SK-N-SH (cell line): ENCODE measurements around the gene ATP6V1F. TPM values are rescaled to one million over a fixed set of nuclear protein-coding genes. Genes with fewer than 3 reads are reported as not detected.
A peak's percentile ranks its signal among the peaks of the same experiment; 100 is the strongest.

Source experiments
- CTCF ChIA-PET: fragments of 300-600, 350-600 bp; formaldehyde crosslinking; extraction: SDS; loops from one replicate; lab custom pipeline; 2021; lab: Yijun Ruan, JAX
- POLR2A ChIA-PET: fragments of 350-600 bp; sonication (Branson Sonifier 250); formaldehyde crosslinking; extraction: SDS; loops from one replicate; lab custom pipeline; 2020; ENCODE audit warnings: antibody characterized with exemption, inconsistent platforms; lab: Yijun Ruan, JAX
- DNase-seq: peaks from one replicate; pipeline ENCODE4 v3.0.0; 2012
- H2AFZ ChIP-seq: fragments of 200-600 bp; sonication (generic); 2 replicates; pipeline ENCODE4 v1.8.1; 2016; ENCODE audit warnings: antibody characterized with exemption, mild to moderate bottlenecking, low read depth
- H3F3A ChIP-seq: fragments of 200-600 bp; sonication (generic); replicated peaks from 2 replicates; pipeline ENCODE3; 2016; ENCODE audit warnings: antibody characterized with exemption, mild to moderate bottlenecking; ENCODE audit not compliant: insufficient read depth
- H3K27ac ChIP-seq, 2 experiments: fragments of 200-500 bp in 1 of 2; fragments of 200-600 bp in 1 of 2; sonication (Bioruptor generic) in 1 of 2; sonication (generic), shearing (Covaris generic) in 1 of 2; 2 replicates each; pipeline versions ENCODE4 v1.5.1 to v1.6.1; 2014 to 2016; ENCODE audit warnings: low read depth in 2 of 2, inconsistent platforms in 1 of 2, low read length in 1 of 2, mild to moderate bottlenecking in 1 of 2, mixed read lengths in 1 of 2
- H3K27me3 ChIP-seq: fragments of 200-600 bp; sonication (generic), shearing (Covaris generic); 2 replicates; pipeline ENCODE4 v1.6.1; 2016; ENCODE audit warnings: mixed run types; ENCODE audit not compliant: insufficient read depth
- H3K36me3 ChIP-seq, 2 experiments: fragments of 200-500 bp in 1 of 2; fragments of 200-600 bp in 1 of 2; sonication (Bioruptor generic) in 1 of 2; sonication (generic) in 1 of 2; replicated peaks in 1 of 2; 2 replicates each; pipeline versions ENCODE3 to v1.5.1; 2014 to 2016; ENCODE audit warnings: low read length in 1 of 2, mild to moderate bottlenecking in 1 of 2; ENCODE audit not compliant: insufficient read depth in 2 of 2, control insufficient read depth in 1 of 2
- H3K4me1 ChIP-seq, 2 experiments: fragments of 200-500 bp in 1 of 2; fragments of 200-600 bp in 1 of 2; sonication (Bioruptor generic) in 1 of 2; sonication (generic), shearing (Covaris generic) in 1 of 2; 2 replicates each; pipeline versions ENCODE4 v1.5.1 to v1.6.1; 2014 to 2016; ENCODE audit warnings: low read depth in 1 of 2, low read length in 1 of 2, mixed run types in 1 of 2; ENCODE audit not compliant: insufficient read depth in 2 of 2, control insufficient read depth in 1 of 2
- H3K4me2 ChIP-seq: fragments of 200-600 bp; sonication (generic), shearing (Covaris generic); 2 replicates; pipeline ENCODE4 v1.6.1; 2017; ENCODE audit warnings: mixed run types
- H3K4me3 ChIP-seq, 2 experiments: fragments of 200-500 bp in 1 of 2; fragments of 200-600 bp in 1 of 2; sonication (Bioruptor generic) in 1 of 2; sonication (generic), shearing (Covaris generic) in 1 of 2; 2 replicates each; pipeline versions ENCODE4 v1.5.1 to v1.8.1; 2014 to 2016; ENCODE audit warnings: low read depth in 2 of 2, inconsistent platforms in 1 of 2, low read length in 1 of 2, mild to moderate bottlenecking in 1 of 2, mixed read lengths in 1 of 2, moderate library complexity in 1 of 2
- H3K79me2 ChIP-seq: fragments of 200-600 bp; sonication (generic); 2 replicates; pipeline ENCODE4 v1.8.1; 2017; ENCODE audit warnings: mild to moderate bottlenecking; ENCODE audit not compliant: insufficient read depth
- H3K9ac ChIP-seq: fragments of 200-600 bp; sonication (generic); 2 replicates; pipeline ENCODE4 v1.6.1; 2017; ENCODE audit warnings: mixed run types
- H3K9me2 ChIP-seq: fragments of 200-600 bp; sonication (generic); 2 replicates; pipeline ENCODE4 v1.6.1; 2017; ENCODE audit warnings: mixed run types
- H3K9me3 ChIP-seq: fragments of 200-600 bp; sonication (generic); 2 replicates; pipeline ENCODE4 v1.6.1; 2017; ENCODE audit warnings: mixed run types, mild to moderate bottlenecking, moderate library complexity
- H4K20me1 ChIP-seq: fragments of 200-600 bp; sonication (generic); 2 replicates; pipeline ENCODE4 v1.6.1; 2017; ENCODE audit warnings: mild to moderate bottlenecking, mixed run types; ENCODE audit not compliant: insufficient read depth
- CHD2 ChIP-seq: fragments of 150-350 bp; IDR thresholded peaks from 2 replicates; pipeline ENCODE4 v1.6.1; 2018; ENCODE audit warnings: low read length; ENCODE audit not compliant: partially characterized antibody
- EP300 ChIP-seq, 2 experiments: IDR thresholded peaks; 2 replicates each; pipeline versions ENCODE4 v1.4.0 to v1.6.1; 2012; ENCODE audit warnings: borderline replicate concordance in 1 of 2, low read depth in 1 of 2, low read length in 1 of 2
- FOXJ3 ChIP-seq: sonication (generic); formaldehyde crosslinking; IDR thresholded peaks from 2 replicates; pipeline ENCODE4 v1.5.1; 2020; ENCODE audit warnings: mild to moderate bottlenecking, missing genetic modification reagents
- GATA2 ChIP-seq: sonication (generic); formaldehyde crosslinking; IDR thresholded peaks from 2 replicates; pipeline ENCODE4 v1.5.0; 2020; ENCODE audit warnings: mild to moderate bottlenecking, missing genetic modification reagents
- MEF2A ChIP-seq: IDR thresholded peaks from 2 replicates; pipeline ENCODE4 v1.4.0; 2012; ENCODE audit warnings: low read depth, borderline replicate concordance
- MXI1 ChIP-seq: IDR thresholded peaks from 2 replicates; pipeline ENCODE4 v1.6.1; 2012; ENCODE audit warnings: mild to moderate bottlenecking, low read depth, low read length, improper control_type of control experiment
- NFIC ChIP-seq: IDR thresholded peaks from 2 replicates; pipeline ENCODE4 v1.4.0; 2012; ENCODE audit warnings: borderline replicate concordance
- POLR2AphosphoS5 ChIP-seq: IDR thresholded peaks from 2 replicates; pipeline ENCODE4 v1.6.1; 2012; ENCODE audit warnings: low read depth, low read length
- RCOR1 ChIP-seq: fragments of 150-350 bp; IDR thresholded peaks from 2 replicates; pipeline ENCODE4 v1.6.1; 2017; ENCODE audit warnings: antibody characterized with exemption, low read length
- RXRA ChIP-seq: IDR thresholded peaks from 2 replicates; pipeline ENCODE4 v1.4.0; 2012; ENCODE audit warnings: low read depth, mild to moderate bottlenecking, borderline replicate concordance
- WGBS: methylation state at CpG from one replicate; pipeline ENCODE4 v1.1.6; 2017; ENCODE audit warnings: low lambda C conversion rate; 5-methylcytosine and 5-hydroxymethylcytosine counted together
- polyA plus RNA-seq, 3 experiments: library from polyadenylated mRNA; depleted of rRNA; stranded (reverse); fragments of >200 nt; gene quantifications; 2 replicates each; pipeline ENCODE4 v1.2.3, GENCODE V29; 2012
- TF ChIP-seq, protein P1 (sequence below): fragments of 200-600 bp; sonication (generic); IDR thresholded peaks from 2 replicates; pipeline ENCODE4 v1.6.1; 2017; ENCODE audit warnings: antibody characterized with exemption, mild to moderate bottlenecking, moderate library complexity
- TF ChIP-seq, protein P2 (sequence below): IDR thresholded peaks from 2 replicates; pipeline ENCODE4 v1.4.0; 2012; ENCODE audit warnings: low read depth
- TF ChIP-seq, protein P3 (sequence below): fragments of 150-350 bp; IDR thresholded peaks from 2 replicates; pipeline ENCODE4 v1.6.1; 2016; ENCODE audit warnings: mild to moderate bottlenecking, low read depth, low read length
- TF ChIP-seq, protein P4 (sequence below): fragments of 150-350 bp; IDR thresholded peaks from 2 replicates; pipeline ENCODE4 v1.6.1; 2017; ENCODE audit warnings: antibody characterized with exemption, low read length, low read depth, borderline replicate concordance

Gene ATP6V1F
- polyA plus RNA-seq, 1 of the 3 experiments (the other 2 are of a cell fraction) = 495 TPM

DNA sequence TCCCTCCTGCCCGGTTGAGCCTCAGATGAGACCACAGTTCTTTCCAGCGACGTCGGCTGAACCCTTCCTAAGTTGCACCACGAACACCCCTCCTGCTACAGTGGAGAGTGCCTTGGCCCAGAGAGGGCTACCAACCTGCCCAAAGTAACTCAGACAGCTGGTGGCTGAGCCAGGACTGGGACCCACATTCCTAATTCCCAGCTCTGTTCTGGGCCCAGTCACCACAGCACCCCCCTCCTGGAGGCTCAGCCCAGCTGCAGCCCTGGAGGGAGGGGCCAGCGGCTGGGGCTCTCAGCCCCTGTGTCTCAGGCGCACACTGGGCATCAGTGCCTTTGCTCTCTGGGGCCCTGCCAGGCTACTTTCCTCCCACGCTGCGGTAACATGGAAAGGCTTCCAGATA is 10.6 kb downstream of the ATP6V1F start:
- CTCF ChIA-PET = interaction anchor here (0.7 to 11.7 kb wide), 6 partner anchors 7 to 420 kb away, joined by 3 to 181 read pairs (median 8); partner anchors contain the start of gene ATP6V1F
- H3F3A ChIP-seq = peaks cover 16% of the 10 kb centered on the region
- H3K36me3 ChIP-seq = no peaks in the 10 kb centered on the region
- POLR2A ChIA-PET = no interaction called here
- H3K9me2 ChIP-seq = no peaks in the 10 kb centered on the region
- peaks cover 4% of the 10 kb centered on the region; the same call in 1 of the 2 replicates for H4K20me1 ChIP-seq
- no peaks in the 10 kb centered on the region for H3K79me2 ChIP-seq
- H3K9me3 ChIP-seq = no peaks in the 10 kb centered on the region
- H3K27ac ChIP-seq = no peak overlapping the region
- no peak overlapping the region for H3K9ac ChIP-seq
- H3K4me2 ChIP-seq = no peak overlapping the region
- H3K4me1 ChIP-seq = peaks cover 0 to 32% of the 10 kb centered on the region in 2 experiments; a peak in 1 of 4 replicates
- H2AFZ ChIP-seq = no peak overlapping the region
- WGBS = 82% methylated on average over 9 of the region's 9 CpGs
- H3K4me3 ChIP-seq = no peak overlapping the region
- DNase-seq = no peak
- TF ChIP-seq, protein P1, sequence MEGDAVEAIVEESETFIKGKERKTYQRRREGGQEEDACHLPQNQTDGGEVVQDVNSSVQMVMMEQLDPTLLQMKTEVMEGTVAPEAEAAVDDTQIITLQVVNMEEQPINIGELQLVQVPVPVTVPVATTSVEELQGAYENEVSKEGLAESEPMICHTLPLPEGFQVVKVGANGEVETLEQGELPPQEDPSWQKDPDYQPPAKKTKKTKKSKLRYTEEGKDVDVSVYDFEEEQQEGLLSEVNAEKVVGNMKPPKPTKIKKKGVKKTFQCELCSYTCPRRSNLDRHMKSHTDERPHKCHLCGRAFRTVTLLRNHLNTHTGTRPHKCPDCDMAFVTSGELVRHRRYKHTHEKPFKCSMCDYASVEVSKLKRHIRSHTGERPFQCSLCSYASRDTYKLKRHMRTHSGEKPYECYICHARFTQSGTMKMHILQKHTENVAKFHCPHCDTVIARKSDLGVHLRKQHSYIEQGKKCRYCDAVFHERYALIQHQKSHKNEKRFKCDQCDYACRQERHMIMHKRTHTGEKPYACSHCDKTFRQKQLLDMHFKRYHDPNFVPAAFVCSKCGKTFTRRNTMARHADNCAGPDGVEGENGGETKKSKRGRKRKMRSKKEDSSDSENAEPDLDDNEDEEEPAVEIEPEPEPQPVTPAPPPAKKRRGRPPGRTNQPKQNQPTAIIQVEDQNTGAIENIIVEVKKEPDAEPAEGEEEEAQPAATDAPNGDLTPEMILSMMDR = no peak
- TF ChIP-seq, protein P2, sequence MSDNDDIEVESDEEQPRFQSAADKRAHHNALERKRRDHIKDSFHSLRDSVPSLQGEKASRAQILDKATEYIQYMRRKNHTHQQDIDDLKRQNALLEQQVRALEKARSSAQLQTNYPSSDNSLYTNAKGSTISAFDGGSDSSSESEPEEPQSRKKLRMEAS = no peak
- H3K27me3 ChIP-seq = no peaks in the 10 kb centered on the region

DNA sequence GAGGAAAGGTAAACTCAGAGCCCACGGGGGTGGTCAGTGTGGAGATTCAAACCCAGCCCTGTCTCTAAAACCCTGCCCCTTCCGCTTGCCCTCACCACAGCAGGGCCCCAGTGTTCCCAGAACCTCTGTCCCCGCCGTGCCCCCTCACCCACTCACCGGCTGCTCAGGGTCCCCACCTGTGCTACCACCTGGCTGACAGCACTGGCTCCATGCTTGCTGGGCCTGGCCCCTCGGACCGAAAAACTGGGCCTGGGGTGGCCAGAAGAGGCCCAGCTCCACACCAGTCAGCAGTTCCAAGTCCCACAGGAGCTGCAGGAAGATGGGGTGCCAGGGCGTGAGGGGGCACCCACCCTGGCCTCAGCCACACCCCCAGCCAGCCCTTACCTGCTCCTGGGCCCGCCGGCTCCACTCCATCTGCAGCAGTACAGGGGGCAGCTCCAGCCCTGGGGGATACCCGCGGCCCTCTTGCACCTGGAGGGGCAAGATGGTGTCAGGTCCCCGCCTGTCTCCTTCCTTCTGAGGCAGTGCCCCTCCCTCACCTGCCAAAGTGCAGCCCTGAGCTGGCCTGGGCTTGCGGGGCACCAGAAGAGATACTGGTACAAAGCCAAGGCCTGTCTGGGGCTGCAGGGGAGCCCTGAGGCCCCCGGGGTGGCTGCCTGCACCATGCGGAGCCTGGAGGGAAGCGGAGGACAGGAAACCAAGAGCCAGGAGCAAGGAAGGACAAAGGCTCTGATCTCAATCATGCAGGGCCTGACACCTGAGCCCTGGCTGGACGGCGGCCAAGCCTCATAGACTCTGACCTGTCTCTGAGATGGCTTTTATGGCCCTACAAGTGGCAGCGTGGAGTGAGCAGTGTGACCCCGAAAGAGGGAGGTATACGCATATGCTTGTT is 11.7 kb downstream of the ATP6V1F start:
- CTCF ChIA-PET = interaction anchor here (1.0 to 12.3 kb wide), 7 partner anchors 3 to 448 kb away, joined by 3 to 181 read pairs (median 7); partner anchors contain the start of gene ATP6V1F

DNA sequence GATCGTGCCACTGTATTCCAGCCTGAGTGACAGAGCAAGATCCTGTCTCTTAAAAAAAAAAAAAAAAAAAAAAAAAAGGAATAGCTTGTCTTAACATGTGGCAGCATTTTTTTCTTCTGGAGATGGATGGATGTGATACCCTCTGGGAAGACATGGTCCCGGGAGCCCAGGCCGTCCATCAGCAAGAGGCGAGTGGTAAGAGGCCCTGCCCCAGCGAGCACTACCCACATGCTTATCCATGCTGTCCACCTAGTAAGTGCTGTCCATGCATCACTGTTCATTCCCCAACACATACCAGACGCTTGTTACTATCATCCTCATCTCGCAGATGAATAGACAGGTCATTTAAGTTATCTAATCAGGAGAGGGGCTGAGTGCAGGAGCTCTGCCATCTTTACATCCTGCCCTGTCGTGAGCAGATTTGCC is 12.9 kb downstream of the ATP6V1F start:
- H4K20me1 ChIP-seq = no peaks in the 10 kb centered on the region
- no peaks in the 10 kb centered on the region for H3K9me2 ChIP-seq
- H3K4me2 ChIP-seq = no peak overlapping the region
- no peaks in the 10 kb centered on the region for H3K27me3 ChIP-seq
- 36% methylated on average over 8 of the region's 8 CpGs for WGBS
- no peaks in the 10 kb centered on the region for H3K36me3 ChIP-seq
- POLR2A ChIA-PET = interaction anchor here (1.1 kb wide), 1 partner anchor 13 kb away, joined by 3 read pairs; the partner anchor contains the start of gene ATP6V1F
- no peaks in the 10 kb centered on the region for H3K79me2 ChIP-seq
- CTCF ChIA-PET = interaction anchor here (0.8 to 12.3 kb wide), 12 partner anchors 5 to 448 kb away, joined by 3 to 181 read pairs (median 4); partner anchors contain the start of genes ATP6V1F, GARIN1A and METTL2B
- no peak overlapping the region for H3K9ac ChIP-seq
- H3K9me3 ChIP-seq = no peaks in the 10 kb centered on the region
- no peak overlapping the region for H3K4me3 ChIP-seq
- H2AFZ ChIP-seq = no peak overlapping the region
- DNase-seq = peak; percentile 90
- no peak overlapping the region for H3K27ac ChIP-seq
- peaks cover 0 to 24% of the 10 kb centered on the region in 2 experiments; a peak in 1 of 4 replicates for H3K4me1 ChIP-seq
- peaks cover 13% of the 10 kb centered on the region for H3F3A ChIP-seq
- TF ChIP-seq, protein P3, sequence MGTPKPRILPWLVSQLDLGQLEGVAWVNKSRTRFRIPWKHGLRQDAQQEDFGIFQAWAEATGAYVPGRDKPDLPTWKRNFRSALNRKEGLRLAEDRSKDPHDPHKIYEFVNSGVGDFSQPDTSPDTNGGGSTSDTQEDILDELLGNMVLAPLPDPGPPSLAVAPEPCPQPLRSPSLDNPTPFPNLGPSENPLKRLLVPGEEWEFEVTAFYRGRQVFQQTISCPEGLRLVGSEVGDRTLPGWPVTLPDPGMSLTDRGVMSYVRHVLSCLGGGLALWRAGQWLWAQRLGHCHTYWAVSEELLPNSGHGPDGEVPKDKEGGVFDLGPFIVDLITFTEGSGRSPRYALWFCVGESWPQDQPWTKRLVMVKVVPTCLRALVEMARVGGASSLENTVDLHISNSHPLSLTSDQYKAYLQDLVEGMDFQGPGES = no peak
- TF ChIP-seq POLR2AphosphoS5 (peak; percentile 32; the same call in 1 of the 2 replicates), RCOR1 (peak; percentile 100), RXRA (no peak), CHD2 (peak; percentile 85), MEF2A (no peak), MXI1 (peak; percentile 85), FOXJ3 (CRISPR knock-in tag) (peak; percentile 91), EP300 (IDR thresholded peaks at IDR 0.05; ENCODE audit: borderline replicate concordance in 1 of 2, low read depth in 1 of 2, low read length in 1 of 2) (peak in 1 of 2 experiments; percentile 90; a peak in 2 of 4 replicates), GATA2 (CRISPR knock-in tag) (peak; percentile 100)
- TF ChIP-seq, protein P4, sequence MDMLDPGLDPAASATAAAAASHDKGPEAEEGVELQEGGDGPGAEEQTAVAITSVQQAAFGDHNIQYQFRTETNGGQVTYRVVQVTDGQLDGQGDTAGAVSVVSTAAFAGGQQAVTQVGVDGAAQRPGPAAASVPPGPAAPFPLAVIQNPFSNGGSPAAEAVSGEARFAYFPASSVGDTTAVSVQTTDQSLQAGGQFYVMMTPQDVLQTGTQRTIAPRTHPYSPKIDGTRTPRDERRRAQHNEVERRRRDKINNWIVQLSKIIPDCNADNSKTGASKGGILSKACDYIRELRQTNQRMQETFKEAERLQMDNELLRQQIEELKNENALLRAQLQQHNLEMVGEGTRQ = no peak

More for the DNA sequence above, 11.7 kb downstream of the ATP6V1F start:
- H3K27ac ChIP-seq = no peak overlapping the region
- no peak for DNase-seq
- POLR2A ChIA-PET = interaction anchor here (1.1 kb wide), 1 partner anchor 12 kb away, joined by 3 read pairs; the partner anchor contains the start of gene ATP6V1F
- H2AFZ ChIP-seq = no peak overlapping the region
- peaks cover 0 to 21% of the 10 kb centered on the region in 2 experiments; a peak in 1 of 4 replicates for H3K4me1 ChIP-seq
- TF ChIP-seq MXI1 (no peak), NFIC (no peak)
- no peaks in the 10 kb centered on the region for H4K20me1 ChIP-seq
- no peak overlapping the region for H3K9ac ChIP-seq
- 77% methylated on average over 22 of the region's 22 CpGs for WGBS
- H3F3A ChIP-seq = peaks cover 13% of the 10 kb centered on the region
- H3K4me3 ChIP-seq = no peak overlapping the region
- H3K9me2 ChIP-seq = no peaks in the 10 kb centered on the region
- no peaks in the 10 kb centered on the region for H3K9me3 ChIP-seq
- H3K36me3 ChIP-seq = no peaks in the 10 kb centered on the region
- no peaks in the 10 kb centered on the region for H3K79me2 ChIP-seq
- no peak overlapping the region for H3K4me2 ChIP-seq
- no peaks in the 10 kb centered on the region for H3K27me3 ChIP-seq
